Posterior cingulate gyrus (tissue), 11 donors: Measurements from ENCODE around the gene PNPLA1.

ENCODE experiments used
- DNase-seq, 10 donors: peaks; one replicate each; pipeline versions ENCODE4 v3.0.0 to v3.0.0-alpha.2; 2020 to 2021; ENCODE audit warnings: mixed read lengths in 3 of 10
- intact Hi-C: fragments of 100-400 bp; cut with DNase I; formaldehyde crosslinking; loops from one replicate; pipeline ENCODE4 v1.15.1; 2023

PNPLA1 gene

GRCh38 chr6:36269834-36270705 is at the start of gene PNPLA1:
Gene PNPLA1, plus strand, starts transcription at chr6:36270060. Its CDS starts 400 bp downstream, at chr6:36270460.
- no peak for DNase-seq
- intact Hi-C loops, result no loop called here

- intact Hi-C loops, result no loop called here
- no peak for DNase-seq
Observed at GRCh38 chr6:36220226-36220625, 49.6 kb upstream of the PNPLA1 start.

- intact Hi-C loops, result no loop called here
- no peak for DNase-seq
Observed at GRCh38 chr6:36221674-36222073, 48.2 kb upstream of the PNPLA1 start.

GRCh38 chr6:36222924-36223323 is 46.9 kb upstream of the PNPLA1 start:
- no peak for DNase-seq
- intact Hi-C loops, result no loop called here

- no peak for DNase-seq
- intact Hi-C loops, result no loop called here
Observed at GRCh38 chr6:36223706-36224105, 46.2 kb upstream of the PNPLA1 start.

- intact Hi-C loops, result no loop called here
- no peak for DNase-seq
Observed at GRCh38 chr6:36224918-36225461, 44.9 kb upstream of the PNPLA1 start.

GRCh38 chr6:36226438-36227047 is 43.3 kb upstream of the PNPLA1 start:
- intact Hi-C loops, result no loop called here
- no peak for DNase-seq

- DNase-seq, result no peak
- intact Hi-C loops, result no loop called here
Observed at GRCh38 chr6:36227379-36228228, 42.3 kb upstream of the PNPLA1 start.

- DNase-seq, result no peak
- intact Hi-C loops, result no loop called here
Observed at GRCh38 chr6:36229223-36229622, 40.6 kb upstream of the PNPLA1 start.

GRCh38 chr6:36230371-36230770 is 39.5 kb upstream of the PNPLA1 start:
- no peak for DNase-seq
- intact Hi-C loops, result no loop called here

GRCh38 chr6:36232172-36232571 is 37.7 kb upstream of the PNPLA1 start:
- intact Hi-C loops, result no loop called here

GRCh38 chr6:36235309-36235708 is 34.6 kb upstream of the PNPLA1 start:
- intact Hi-C loops, result no loop called here

More at GRCh38 chr6:36232172-36232571, 37.7 kb upstream of the PNPLA1 start:
- no peak for DNase-seq

GRCh38 chr6:36235862-36236261 is 34.0 kb upstream of the PNPLA1 start:
- peak in 1 of 10 donors; percentile 83 for DNase-seq
- intact Hi-C loops, result no loop called here

More at GRCh38 chr6:36235309-36235708, 34.6 kb upstream of the PNPLA1 start:
- no peak for DNase-seq

- DNase-seq, result no peak
- intact Hi-C loops, result no loop called here
Observed at GRCh38 chr6:36239774-36240173, 30.1 kb upstream of the PNPLA1 start.

GRCh38 chr6:36241728-36242127 is 28.1 kb upstream of the PNPLA1 start:
- intact Hi-C loops, result no loop called here
- peak in 7 of 10 donors; percentile 38 to 92 (median 70) for DNase-seq

- no peak for DNase-seq
- intact Hi-C loops, result no loop called here
Observed at GRCh38 chr6:36242161-36242560, 27.7 kb upstream of the PNPLA1 start.

- intact Hi-C loops, result no loop called here
- no peak for DNase-seq
Observed at GRCh38 chr6:36242626-36243025, 27.2 kb upstream of the PNPLA1 start.

GRCh38 chr6:36243562-36244212 is 26.2 kb upstream of the PNPLA1 start:
- intact Hi-C loops, result no loop called here
- DNase-seq, result no peak

- intact Hi-C loops, result no loop called here
- DNase-seq, result no peak
Observed at GRCh38 chr6:36244641-36245280, 25.1 kb upstream of the PNPLA1 start.
